GM23338 (cell line): Measurements from ENCODE around the gene PRKAA2.
"Not testable (repeated sequence)": the region's sequence is repeated elsewhere in the genome, so short reads cannot be mapped to it uniquely, and the experiment has no call there.

ENCODE experiments used
- EZH2 ChIP-seq: fragments of 200-600 bp; sonication (generic); IDR thresholded peaks from one replicate; pipeline ENCODE4 v1.8.0; 2017; ENCODE audit warnings: antibody characterized with exemption, mild to moderate bottlenecking, low read depth; ENCODE audit not compliant: unreplicated experiment
- EZH2phosphoT487 ChIP-seq: fragments of 200-600 bp; sonication (generic); IDR thresholded peaks from one replicate; pipeline ENCODE4 v1.8.1; 2018; ENCODE audit warnings: antibody characterized with exemption; ENCODE audit not compliant: unreplicated experiment
- JUNB ChIP-seq: IDR thresholded peaks from one replicate; pipeline ENCODE4 v1.6.1; 2016; ENCODE audit warnings: antibody characterized with exemption; ENCODE audit not compliant: unreplicated experiment
- POLR2AphosphoS5 ChIP-seq: IDR thresholded peaks from 2 replicates; pipeline ENCODE4 v1.6.1; 2016; ENCODE audit warnings: antibody characterized with exemption, low read depth
- ZNF331 ChIP-seq: fragments of 250-450 bp; sonication (Bioruptor Pico); IDR thresholded peaks from 2 replicates; pipeline ENCODE4 v1.5.0; 2020; ENCODE audit warnings: low read depth, mild to moderate bottlenecking, moderate library complexity
- TF ChIP-seq, protein P1 (sequence below), 2 experiments: fragments of 200-600 bp in 1 of 2; sonication (generic) in 1 of 2; conservative IDR thresholded peaks; 2 replicates each; pipeline versions ENCODE4 v1.5.1 to v1.6.1; 2016 to 2017; ENCODE audit warnings: antibody characterized with exemption in 2 of 2, low read depth in 2 of 2, mild to moderate bottlenecking in 2 of 2, moderate library complexity in 1 of 2
- TF ChIP-seq, protein P2 (sequence below): IDR thresholded peaks from one replicate; pipeline ENCODE4 v1.6.1; 2018; ENCODE audit warnings: antibody characterized with exemption; ENCODE audit not compliant: unreplicated experiment
- TF ChIP-seq, protein P3 (sequence below): IDR thresholded peaks from 2 replicates; pipeline ENCODE4 v1.6.1; 2016; ENCODE audit warnings: antibody characterized with exemption

DNA sequence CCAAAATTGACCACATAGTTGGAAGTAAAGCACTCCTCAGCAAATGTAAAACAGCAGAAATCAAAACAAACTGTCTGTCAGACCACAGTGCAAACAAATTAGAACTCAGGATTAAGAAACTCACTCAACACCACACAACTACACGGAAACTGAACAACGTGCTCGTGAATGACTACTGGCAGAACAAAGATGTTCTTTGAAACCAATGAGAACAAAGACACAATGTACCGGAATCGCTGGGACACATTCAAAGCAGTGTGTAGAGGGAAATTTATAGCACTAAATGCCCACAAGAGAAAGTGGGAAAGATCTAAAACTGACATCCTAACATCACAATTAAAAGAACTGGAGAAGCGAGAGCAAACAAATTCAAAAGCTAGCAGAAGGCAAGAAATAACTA lies 34.3 kb upstream of the PRKAA2 start:
- not testable (repeated sequence) for TF ChIP-seq EZH2; EZH2phosphoT487; ZNF331 (CRISPR knock-in tag); JUNB; POLR2AphosphoS5
- TF ChIP-seq, protein P1, sequence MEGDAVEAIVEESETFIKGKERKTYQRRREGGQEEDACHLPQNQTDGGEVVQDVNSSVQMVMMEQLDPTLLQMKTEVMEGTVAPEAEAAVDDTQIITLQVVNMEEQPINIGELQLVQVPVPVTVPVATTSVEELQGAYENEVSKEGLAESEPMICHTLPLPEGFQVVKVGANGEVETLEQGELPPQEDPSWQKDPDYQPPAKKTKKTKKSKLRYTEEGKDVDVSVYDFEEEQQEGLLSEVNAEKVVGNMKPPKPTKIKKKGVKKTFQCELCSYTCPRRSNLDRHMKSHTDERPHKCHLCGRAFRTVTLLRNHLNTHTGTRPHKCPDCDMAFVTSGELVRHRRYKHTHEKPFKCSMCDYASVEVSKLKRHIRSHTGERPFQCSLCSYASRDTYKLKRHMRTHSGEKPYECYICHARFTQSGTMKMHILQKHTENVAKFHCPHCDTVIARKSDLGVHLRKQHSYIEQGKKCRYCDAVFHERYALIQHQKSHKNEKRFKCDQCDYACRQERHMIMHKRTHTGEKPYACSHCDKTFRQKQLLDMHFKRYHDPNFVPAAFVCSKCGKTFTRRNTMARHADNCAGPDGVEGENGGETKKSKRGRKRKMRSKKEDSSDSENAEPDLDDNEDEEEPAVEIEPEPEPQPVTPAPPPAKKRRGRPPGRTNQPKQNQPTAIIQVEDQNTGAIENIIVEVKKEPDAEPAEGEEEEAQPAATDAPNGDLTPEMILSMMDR (conservative IDR thresholded peaks at IDR 0.05; ENCODE audit: low read depth in 2 of 2): not testable (repeated sequence)
- TF ChIP-seq, protein P2, sequence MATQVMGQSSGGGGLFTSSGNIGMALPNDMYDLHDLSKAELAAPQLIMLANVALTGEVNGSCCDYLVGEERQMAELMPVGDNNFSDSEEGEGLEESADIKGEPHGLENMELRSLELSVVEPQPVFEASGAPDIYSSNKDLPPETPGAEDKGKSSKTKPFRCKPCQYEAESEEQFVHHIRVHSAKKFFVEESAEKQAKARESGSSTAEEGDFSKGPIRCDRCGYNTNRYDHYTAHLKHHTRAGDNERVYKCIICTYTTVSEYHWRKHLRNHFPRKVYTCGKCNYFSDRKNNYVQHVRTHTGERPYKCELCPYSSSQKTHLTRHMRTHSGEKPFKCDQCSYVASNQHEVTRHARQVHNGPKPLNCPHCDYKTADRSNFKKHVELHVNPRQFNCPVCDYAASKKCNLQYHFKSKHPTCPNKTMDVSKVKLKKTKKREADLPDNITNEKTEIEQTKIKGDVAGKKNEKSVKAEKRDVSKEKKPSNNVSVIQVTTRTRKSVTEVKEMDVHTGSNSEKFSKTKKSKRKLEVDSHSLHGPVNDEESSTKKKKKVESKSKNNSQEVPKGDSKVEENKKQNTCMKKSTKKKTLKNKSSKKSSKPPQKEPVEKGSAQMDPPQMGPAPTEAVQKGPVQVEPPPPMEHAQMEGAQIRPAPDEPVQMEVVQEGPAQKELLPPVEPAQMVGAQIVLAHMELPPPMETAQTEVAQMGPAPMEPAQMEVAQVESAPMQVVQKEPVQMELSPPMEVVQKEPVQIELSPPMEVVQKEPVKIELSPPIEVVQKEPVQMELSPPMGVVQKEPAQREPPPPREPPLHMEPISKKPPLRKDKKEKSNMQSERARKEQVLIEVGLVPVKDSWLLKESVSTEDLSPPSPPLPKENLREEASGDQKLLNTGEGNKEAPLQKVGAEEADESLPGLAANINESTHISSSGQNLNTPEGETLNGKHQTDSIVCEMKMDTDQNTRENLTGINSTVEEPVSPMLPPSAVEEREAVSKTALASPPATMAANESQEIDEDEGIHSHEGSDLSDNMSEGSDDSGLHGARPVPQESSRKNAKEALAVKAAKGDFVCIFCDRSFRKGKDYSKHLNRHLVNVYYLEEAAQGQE: not testable (repeated sequence)
- TF ChIP-seq, protein P3, sequence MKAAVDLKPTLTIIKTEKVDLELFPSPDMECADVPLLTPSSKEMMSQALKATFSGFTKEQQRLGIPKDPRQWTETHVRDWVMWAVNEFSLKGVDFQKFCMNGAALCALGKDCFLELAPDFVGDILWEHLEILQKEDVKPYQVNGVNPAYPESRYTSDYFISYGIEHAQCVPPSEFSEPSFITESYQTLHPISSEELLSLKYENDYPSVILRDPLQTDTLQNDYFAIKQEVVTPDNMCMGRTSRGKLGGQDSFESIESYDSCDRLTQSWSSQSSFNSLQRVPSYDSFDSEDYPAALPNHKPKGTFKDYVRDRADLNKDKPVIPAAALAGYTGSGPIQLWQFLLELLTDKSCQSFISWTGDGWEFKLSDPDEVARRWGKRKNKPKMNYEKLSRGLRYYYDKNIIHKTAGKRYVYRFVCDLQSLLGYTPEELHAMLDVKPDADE: not testable (repeated sequence)
